B cell (primary cell): ENCODE data around the gene CLSTN2. TPM values are rescaled to one million over a fixed set of nuclear protein-coding genes. Genes with fewer than 3 reads are reported as not detected.

Experiments
- ATAC-seq: fragments of 200-7000 bp; cut with Tn5 transposase; one replicate; pipeline ENCODE4 v1.10.0; 2021; ENCODE audit warnings: low read depth, mild to moderate bottlenecking, moderate number of reproducible peaks, moderate library complexity
- CTCF ChIA-PET: fragments of 350-600 bp; sonication (Branson Sonifier 250); formaldehyde crosslinking; loops from one replicate; lab custom pipeline; 2021; ENCODE audit warnings: antibody characterized with exemption, inconsistent platforms; lab: Charles Lee
- POLR2A ChIA-PET: fragments of 350-600 bp; sonication (Branson Sonifier 250); formaldehyde crosslinking; loops from one replicate; lab custom pipeline; 2021; ENCODE audit warnings: antibody characterized with exemption; lab: Charles Lee
- DNase-seq: peaks from one replicate; pipeline ENCODE4 v3.0.0; 2013
- H2AFZ ChIP-seq: 2 replicates; pipeline ENCODE4 v1.6.1; 2012; ENCODE audit warnings: mild to moderate bottlenecking, low read depth, low read length; ENCODE audit not compliant: insufficient read depth, poor library complexity, severe bottlenecking
- H3K27ac ChIP-seq, 2 donors: 1 replicate in 1 of 2; 2 replicates in 1 of 2; pipeline ENCODE4 v1.5.1; 2012 to 2013; ENCODE audit warnings: low read length in 2 of 2, mild to moderate bottlenecking in 2 of 2, moderate library complexity in 1 of 2
- H3K27me3 ChIP-seq, 4 experiments: fragments of 200-600 bp in 1 of 4; sonication (generic) in 1 of 4; replicated peaks in 1 of 4; 1 replicate in 2 of 4; 2 replicates in 2 of 4; pipeline versions ENCODE4 v1.6.1 to v1.7.0; 2013 to 2016; ENCODE audit warnings: low read length in 3 of 4, mild to moderate bottlenecking in 2 of 4, mixed read lengths in 1 of 4, moderate library complexity in 1 of 4; ENCODE audit not compliant: insufficient read depth in 4 of 4, control insufficient read depth in 3 of 4; ENCODE audit errors: control extremely low read depth in 1 of 4
- H3K36me3 ChIP-seq, 2 experiments: replicated peaks in 1 of 2; 1 replicate in 1 of 2; 2 replicates in 1 of 2; pipeline versions ENCODE4 v1.6.1 to v1.7.1; 2013; ENCODE audit warnings: low read length in 1 of 2; ENCODE audit not compliant: insufficient read depth in 2 of 2, control insufficient read depth in 1 of 2; ENCODE audit errors: control extremely low read depth in 1 of 2, extremely low read depth in 1 of 2
- H3K4me1 ChIP-seq, 2 donors: fragments of 200-600 bp in 1 of 2; sonication (generic) in 1 of 2; 1 replicate in 1 of 2; 2 replicates in 1 of 2; pipeline versions ENCODE4 v1.5.1 to v1.6.1; 2013 to 2017; ENCODE audit warnings: low read length in 2 of 2; ENCODE audit not compliant: control insufficient read depth in 2 of 2, insufficient read depth in 2 of 2
- H3K4me2 ChIP-seq: replicated peaks from 2 replicates; pipeline ENCODE3; 2012; ENCODE audit warnings: mild to moderate bottlenecking, low read depth, low read length; ENCODE audit not compliant: poor library complexity, severe bottlenecking
- H3K4me3 ChIP-seq, 5 experiments: fragments of 200-600 bp in 1 of 5; sonication (generic) in 1 of 5; 1 replicate in 3 of 5; 2 replicates in 2 of 5; pipeline versions ENCODE4 v1.5.1 to v1.7.0; 2011 to 2016; ENCODE audit warnings: low read length in 4 of 5, mild to moderate bottlenecking in 4 of 5, low read depth in 2 of 5, control low read depth in 1 of 5, moderate library complexity in 1 of 5; ENCODE audit not compliant: insufficient read depth in 1 of 5; ENCODE audit errors: control extremely low read depth in 1 of 5, extremely low read depth in 1 of 5
- H3K79me2 ChIP-seq: fragments of 200-600 bp; sonication (generic); one replicate; pipeline ENCODE4 v1.6.0; 2016; ENCODE audit warnings: low read length; ENCODE audit not compliant: control insufficient read depth, insufficient read depth
- H3K9ac ChIP-seq: fragments of 200-600 bp; sonication (generic); 2 replicates; pipeline ENCODE4 v1.6.1; 2017; ENCODE audit warnings: mild to moderate bottlenecking, low read length, moderate library complexity
- H3K9me3 ChIP-seq, 3 donors: one replicate each; pipeline versions ENCODE4 v1.6.1 to v1.7.1; 2013; ENCODE audit warnings: low read length in 2 of 3; ENCODE audit not compliant: control insufficient read depth in 2 of 3, insufficient read depth in 1 of 3; ENCODE audit errors: control extremely low read depth in 1 of 3
- H4K20me1 ChIP-seq: 2 replicates; pipeline ENCODE4 v1.6.0; 2012; ENCODE audit warnings: mild to moderate bottlenecking, low read length; ENCODE audit not compliant: insufficient read depth, control insufficient read depth, poor library complexity, severe bottlenecking
- H3K27ac Mint-ChIP-seq: one replicate; pipeline ENCODE4 v1.8.0; 2021; ENCODE audit warnings: mixed read lengths
- H3K27me3 Mint-ChIP-seq: one replicate; pipeline ENCODE4 v1.8.0; 2021; ENCODE audit warnings: mixed read lengths
- H3K4me1 Mint-ChIP-seq: one replicate; pipeline ENCODE4 v1.8.0; 2021; ENCODE audit warnings: mixed read lengths
- H3K4me3 Mint-ChIP-seq: one replicate; pipeline ENCODE4 v1.8.0; 2021; ENCODE audit warnings: mixed read lengths
- H3K9me3 Mint-ChIP-seq: one replicate; pipeline ENCODE4 v1.8.0; 2022; ENCODE audit warnings: mixed read lengths; ENCODE audit not compliant: insufficient read depth
- CTCF ChIP-seq: fragments of 200-600 bp; IDR thresholded peaks from one replicate; pipeline ENCODE4 v1.8.0; 2022; ENCODE audit warnings: antibody characterized with exemption, mild to moderate bottlenecking
- EZH2 ChIP-seq: IDR thresholded peaks from 2 replicates; pipeline ENCODE4 v1.6.1; 2012; ENCODE audit warnings: borderline replicate concordance, low read depth, mild to moderate bottlenecking, moderate library complexity, low read length; ENCODE audit not compliant: insufficient read depth, poor library complexity, severe bottlenecking
- WGBS: methylation state at CpG from one replicate; pipeline ENCODE4 v1.1.5; 2013; ENCODE audit warnings: missing lambda C conversion rate; ENCODE audit not compliant: insufficient coverage; 5-methylcytosine and 5-hydroxymethylcytosine counted together
- intact Hi-C: fragments of 100-400 bp; cut with micrococcal nuclease; formaldehyde crosslinking; loops from one replicate; pipeline ENCODE4 v1.10.0; 2022
- polyA plus RNA-seq: library from polyadenylated mRNA; depleted of rRNA; stranded (reverse); fragments of >200 nt; gene quantifications from 2 replicates; pipeline ENCODE4 v1.2.3, GENCODE V29; 2012
- total RNA-seq, 2 donors: library from RNA; stranded (reverse); fragments of 120-200 nt in 1 of 2; gene quantifications; 1 replicate in 1 of 2; 2 replicates in 1 of 2; pipeline versions ENCODE4 v1.2.3 to v1.2.4, GENCODE V29; 2013 to 2022

Gene CLSTN2
- total and polyA plus RNA-seq, 2 donors (not counting 1 experiment from before 2014, with no cell fraction given), result not detected

DNA sequence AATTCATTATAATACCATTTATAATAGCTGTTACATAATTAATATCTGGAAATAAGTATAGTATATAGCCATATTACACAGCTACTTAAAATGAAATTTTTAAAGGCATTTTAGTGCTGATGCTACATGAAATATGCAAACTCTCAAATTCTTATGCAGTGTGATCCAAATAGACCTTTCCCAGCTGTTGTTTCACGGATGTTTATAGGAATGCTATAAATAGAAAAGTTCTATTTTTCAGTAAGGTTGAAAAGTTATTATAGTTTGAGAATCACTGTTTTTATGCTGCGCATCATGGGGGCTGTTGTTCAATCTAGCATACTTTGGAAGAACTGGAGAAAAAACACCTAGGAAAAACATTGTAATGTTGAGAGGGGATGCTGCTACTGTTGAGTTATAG is 595.1 kb downstream of the CLSTN2 start:
- Mint-ChIP-seq H3K4me1 (no peaks in the 10 kb centered on the region), H3K4me3 (no peak overlapping the region), H3K9me3 (no peaks in the 10 kb centered on the region), H3K27me3 (peaks cover 18% of the 10 kb centered on the region), H3K27ac (no peak overlapping the region)
- Histone ChIP-seq H3K27ac (no peak overlapping the region), H3K27me3 (peaks cover 0 to 4% (median 3%) of the 10 kb centered on the region in 4 experiments), H3K36me3 (no peaks in the 10 kb centered on the region), H3K4me2 (no peak overlapping the region), H4K20me1 (no peaks in the 10 kb centered on the region), H3K4me3 (no peak overlapping the region), H3K9me3 (peaks cover 0 to 3% (median 0%) of the 10 kb centered on the region in 3 donors), H3K4me1 (no peaks in the 10 kb centered on the region), H3K79me2 (no peaks in the 10 kb centered on the region), H2AFZ (no peak overlapping the region), H3K9ac (no peak overlapping the region)
- ChIA-PET CTCF (no interaction called here), POLR2A (no interaction called here)
- TF ChIP-seq CTCF (no peak), EZH2 (no peak)
- no CpG with 5 or more reads among the region's 2 CpGs for WGBS
- DNase-seq (no peak), ATAC-seq (no peak)
- intact Hi-C loops, result no loop called here

- TF ChIP-seq EZH2, result no peak
- no peak for TF ChIP-seq CTCF
- Histone ChIP-seq H4K20me1 (no peaks in the 10 kb centered on the region), H2AFZ (no peak overlapping the region), H3K27ac (no peak overlapping the region), H3K4me1 (no peaks in the 10 kb centered on the region), H3K79me2 (no peaks in the 10 kb centered on the region), H3K4me3 (no peak overlapping the region), H3K9ac (no peak overlapping the region), H3K9me3 (peaks cover 0 to 3% (median 0%) of the 10 kb centered on the region in 3 donors), H3K4me2 (no peak overlapping the region), H3K36me3 (no peaks in the 10 kb centered on the region), H3K27me3 (peaks cover 0 to 4% (median 3%) of the 10 kb centered on the region in 4 experiments)
- Mint-ChIP-seq H3K27ac (no peak overlapping the region), H3K27me3 (peaks cover 14% of the 10 kb centered on the region), H3K4me3 (no peak overlapping the region), H3K4me1 (no peaks in the 10 kb centered on the region), H3K9me3 (no peaks in the 10 kb centered on the region)
- ATAC-seq, result no peak
- no peak for DNase-seq
- intact Hi-C loops, result no loop called here
- POLR2A ChIA-PET, result no interaction called here
- WGBS, result 85% methylated on average over 3 of the region's 3 CpGs
- CTCF ChIA-PET, result no interaction called here
These were observed 595.6 kb downstream of the CLSTN2 start for GRCh38 chr3:140530603-140531002.
